SK-N-SH treated with all-trans-retinoic acid at 6 μM for 48 hours (cell line): ENCODE results near the gene TERB1.

ENCODE experiments used
- ATAC-seq: fragments of 200-7000 bp; cut with Tn5 transposase; 3 replicates; pipeline ENCODE4 v1.9.1; 2020; ENCODE audit warnings: mild to moderate bottlenecking, moderate library complexity
- ARNTL ChIP-seq: fragments of 450-650 bp; formaldehyde crosslinking; IDR thresholded peaks from 2 replicates; pipeline ENCODE4 v1.5.0; 2020; ENCODE audit warnings: low read depth, mild to moderate bottlenecking, moderate library complexity, borderline replicate concordance
- BACH2 ChIP-seq: fragments of 250-450 bp; sonication (Bioruptor Pico); IDR thresholded peaks from 2 replicates; pipeline ENCODE4 v1.9.0; 2021; ENCODE audit warnings: mild to moderate bottlenecking, borderline replicate concordance
- CREB5 ChIP-seq: fragments of 250-450 bp; sonication (Bioruptor Pico); IDR thresholded peaks from 2 replicates; pipeline ENCODE4 v1.5.1; 2020; ENCODE audit warnings: low read depth, mild to moderate bottlenecking, moderate library complexity
- CSDC2 ChIP-seq: fragments of 250-450 bp; sonication (Bioruptor Pico); IDR thresholded peaks from 2 replicates; pipeline ENCODE4 v1.5.0; 2020; ENCODE audit warnings: mild to moderate bottlenecking, moderate library complexity
- ESRRG ChIP-seq: fragments of 250-450 bp; sonication (Bioruptor Pico); IDR thresholded peaks from 2 replicates; pipeline ENCODE4 v1.6.1; 2021; ENCODE audit warnings: mild to moderate bottlenecking
- GLIS3 ChIP-seq: fragments of 250-450 bp; sonication (Bioruptor Pico); IDR thresholded peaks from 2 replicates; pipeline ENCODE4 v1.5.0; 2020; ENCODE audit warnings: mild to moderate bottlenecking, moderate library complexity
- ISL1 ChIP-seq: fragments of 250-450 bp; sonication (Bioruptor Pico); IDR thresholded peaks from 2 replicates; pipeline ENCODE4 v2.1.2; 2022; ENCODE audit warnings: mild to moderate bottlenecking, moderate library complexity
- OSR1 ChIP-seq: fragments of 250-450 bp; sonication (Bioruptor Pico); IDR thresholded peaks from 2 replicates; pipeline ENCODE4 v1.8.0; 2022; ENCODE audit warnings: moderate library complexity, mild to moderate bottlenecking, inconsistent platforms
- PATZ1 ChIP-seq: fragments of 250-450 bp; sonication (Bioruptor Pico); IDR thresholded peaks from 2 replicates; pipeline ENCODE4 v1.8.0; 2020; ENCODE audit warnings: mild to moderate bottlenecking, moderate library complexity, borderline replicate concordance
- POU6F1 ChIP-seq: fragments of 250-450 bp; sonication (Bioruptor Pico); IDR thresholded peaks from 2 replicates; pipeline ENCODE4 v1.8.0; 2021; ENCODE audit warnings: low read depth, mild to moderate bottlenecking, moderate library complexity, borderline replicate concordance
- PPARA ChIP-seq: fragments of 250-450 bp; sonication (Bioruptor Pico); IDR thresholded peaks from 2 replicates; pipeline ENCODE4 v1.5.0; 2020; ENCODE audit warnings: mild to moderate bottlenecking, borderline replicate concordance
- RARB ChIP-seq: fragments of 250-450 bp; sonication (Bioruptor Pico); IDR thresholded peaks from 2 replicates; pipeline ENCODE4 v1.8.0; 2021; ENCODE audit warnings: mild to moderate bottlenecking, moderate library complexity
- SNAI2 ChIP-seq: fragments of 250-450 bp; sonication (Bioruptor Pico); IDR thresholded peaks from 2 replicates; pipeline ENCODE4 v1.5.0; 2020; ENCODE audit warnings: mild to moderate bottlenecking, moderate library complexity
- TOX ChIP-seq: fragments of 250-450 bp; sonication (Bioruptor Pico); IDR thresholded peaks from 2 replicates; pipeline ENCODE4 v1.8.0; 2021; ENCODE audit warnings: mild to moderate bottlenecking, moderate library complexity, borderline replicate concordance
- TSHZ2 ChIP-seq: fragments of 250-450 bp; sonication (Bioruptor Pico); IDR thresholded peaks from 2 replicates; pipeline ENCODE4 v1.5.0; 2020; ENCODE audit warnings: mild to moderate bottlenecking, moderate library complexity
- ZC3H10 ChIP-seq: fragments of 250-450 bp; sonication (Bioruptor Pico); IDR thresholded peaks from 2 replicates; pipeline ENCODE4 v1.5.1; 2021; ENCODE audit warnings: mild to moderate bottlenecking, moderate library complexity
- ZFP3 ChIP-seq: fragments of 250-450 bp; sonication (Bioruptor Pico); IDR thresholded peaks from 2 replicates; pipeline ENCODE4 v1.5.0; 2020; ENCODE audit warnings: mild to moderate bottlenecking, moderate library complexity
- ZNF70 ChIP-seq: fragments of 450-650 bp; formaldehyde crosslinking; IDR thresholded peaks from 2 replicates; pipeline ENCODE4 v1.5.0; 2020; ENCODE audit warnings: mild to moderate bottlenecking, moderate library complexity
- ZNF8 ChIP-seq: fragments of 450-650 bp; formaldehyde crosslinking; IDR thresholded peaks from 2 replicates; pipeline ENCODE4 v1.5.0; 2020; ENCODE audit warnings: mild to moderate bottlenecking, moderate library complexity

Gene TERB1

GRCh38 chr16:66814734-66815133, 13.3 kb upstream of the TERB1 start:
- no peak for ATAC-seq
- TF ChIP-seq ESRRG (CRISPR knock-in tag): no peak
- no peak for TF ChIP-seq CREB5 (CRISPR knock-in tag)
- TF ChIP-seq ZNF8: no peak
- no peak for TF ChIP-seq TSHZ2
- TF ChIP-seq SNAI2 (CRISPR knock-in tag): no peak
- no peak for TF ChIP-seq RARB (CRISPR knock-in tag)
- no peak for TF ChIP-seq PPARA
- no peak for TF ChIP-seq PATZ1
- no peak for TF ChIP-seq ISL1
- TF ChIP-seq POU6F1 (CRISPR knock-in tag): no peak
- no peak for TF ChIP-seq CSDC2 (CRISPR knock-in tag)

GRCh38 chr16:66811043-66811442, 9.7 kb upstream of the TERB1 start:
- TF ChIP-seq OSR1: no peak
- no peak for TF ChIP-seq ARNTL
- no peak for TF ChIP-seq TOX (CRISPR knock-in tag)
- TF ChIP-seq ZFP3 (CRISPR knock-in tag): no peak
- no peak for TF ChIP-seq ZNF70 (CRISPR knock-in tag)
- no peak for TF ChIP-seq BACH2 (CRISPR knock-in tag)
- TF ChIP-seq TSHZ2: no peak
- no peak for TF ChIP-seq PATZ1
- TF ChIP-seq, all 23 proteins: peak for 0

GRCh38 chr16:66810391-66810790, 9.0 kb upstream of the TERB1 start:
- ATAC-seq: peak; percentile 22; the same call in 1 of the 3 replicates
- TF ChIP-seq POU6F1 (CRISPR knock-in tag) (no peak), GLIS3 (CRISPR knock-in tag) (no peak), CREB5 (CRISPR knock-in tag) (no peak), ZC3H10 (no peak), ISL1 (no peak), BACH2 (CRISPR knock-in tag) (no peak)
- TF ChIP-seq, all 23 proteins: peak for 0

More at GRCh38 chr16:66811043-66811442, 9.7 kb upstream of the TERB1 start:
- no peak for ATAC-seq
